Heart left ventricle (tissue), 13 donors: ENCODE measurements around the gene COQ7.

ENCODE experiments used
- CTCF ChIP-seq, 12 donors: fragments of 200-600 bp; sonication (generic) in 4 of 12; IDR thresholded peaks; one replicate each; pipeline versions ENCODE4 v1.5.0 to v1.8.0; 2018 to 2022; ENCODE audit warnings: antibody characterized with exemption in 12 of 12, mild to moderate bottlenecking in 5 of 12
- POLR2A ChIP-seq, 2 donors: fragments of 450-650 bp; IDR thresholded peaks; one replicate each; pipeline ENCODE4 v1.6.1; 2017; ENCODE audit warnings: antibody characterized with exemption in 2 of 2, mild to moderate bottlenecking in 2 of 2, moderate library complexity in 2 of 2
- donor health status: ischemic (EF 13 %, LVEDD 7.1; RV severe dilation, severe dysfunction).
- donor health status: DM: no; HTN: yes; CAD: no.
- donor health status: DM: no; HTN: no; CAD: no.
- donor health status: ischemic (EF 25% LVEDD 6.9; RV normal size, moderate dysfunction).
- donor health status: ischemic (EF 25% LVEDD 5.7; RV mildly dilated, moderate dysfunction).
- donor health status: ischemic (EF 35%, LVEDD 5.7; RV mildly dilated, moderate dysfunction).
- donor health status: nonischemic (EF 11% LVEDD 7.7; RV severe dilation, severe dysfunction).
- donor health status: DM: yes; HTN: yes; CAD: no.
- donor health status: PGD.
- donor health status: ischemic (EF 29% LVEDD 5.4; RV normal size, mild dysfunction).
- donor health status: nonischemic (EF 23%, LVEDD 6.1; RV moderate dilation, normal function).

- TF ChIP-seq POLR2A (IDR thresholded peaks at IDR 0.05) (no peak), CTCF (IDR thresholded peaks at IDR 0.05) (no peak)
These were observed 28.2 kb downstream of the COQ7 start for GRCh38 chr16:19095654-19096053.
